Lower leg skin (tissue), 4 donors: ENCODE data around the gene FAM135A. TPM values are rescaled to one million over a fixed set of nuclear protein-coding genes. Genes with fewer than 3 reads are reported as not detected.
"Not testable (repeated sequence)": the region's sequence is repeated elsewhere in the genome, so short reads cannot be mapped to it uniquely, and the experiment has no call there.

Experiments
- DNase-seq, 2 donors: peaks; one replicate each; pipeline ENCODE4 v3.0.0-alpha.2; 2019; ENCODE audit warnings: low spot score in 2 of 2
- H3K4me3 ChIP-seq: fragments of 200-600 bp; sonication (generic); 2 replicates; pipeline ENCODE4 v1.5.1; 2017; ENCODE audit warnings: mild to moderate bottlenecking, low read depth; ENCODE audit not compliant: poor library complexity, severe bottlenecking
- POLR2A ChIP-seq, 2 donors: fragments of 450-650 bp; IDR thresholded peaks; one replicate each; pipeline ENCODE4 v1.6.1; 2016 to 2017; ENCODE audit warnings: antibody characterized with exemption in 2 of 2, mild to moderate bottlenecking in 1 of 2, moderate library complexity in 1 of 2
- WGBS, 2 donors: methylation state at CpG; one replicate each; pipeline ENCODE4 v1.1.5; 2018; 5-methylcytosine and 5-hydroxymethylcytosine counted together
- intact Hi-C: fragments of 100-400 bp; cut with DNase I; formaldehyde crosslinking; loops from one replicate; pipeline ENCODE4 v1.15.0; 2023; ENCODE audit warnings: low total_unique reads
- total RNA-seq, 4 donors: library from RNA; depleted of rRNA; stranded (reverse); fragments of >200 nt; gene quantifications; one replicate each; pipeline ENCODE4 v1.1.0, GENCODE V29; 2016
- TF ChIP-seq, protein P1 (sequence below), 3 donors: fragments of 450-650 bp; IDR thresholded peaks; one replicate each; pipeline ENCODE4 v1.5.1; 2016; ENCODE audit warnings: antibody characterized with exemption in 3 of 3, mild to moderate bottlenecking in 3 of 3, moderate library complexity in 2 of 3

FAM135A gene
- total RNA-seq, 4 donors from 2014 or later: 77.1 to 105 (median 80.5) TPM

DNA sequence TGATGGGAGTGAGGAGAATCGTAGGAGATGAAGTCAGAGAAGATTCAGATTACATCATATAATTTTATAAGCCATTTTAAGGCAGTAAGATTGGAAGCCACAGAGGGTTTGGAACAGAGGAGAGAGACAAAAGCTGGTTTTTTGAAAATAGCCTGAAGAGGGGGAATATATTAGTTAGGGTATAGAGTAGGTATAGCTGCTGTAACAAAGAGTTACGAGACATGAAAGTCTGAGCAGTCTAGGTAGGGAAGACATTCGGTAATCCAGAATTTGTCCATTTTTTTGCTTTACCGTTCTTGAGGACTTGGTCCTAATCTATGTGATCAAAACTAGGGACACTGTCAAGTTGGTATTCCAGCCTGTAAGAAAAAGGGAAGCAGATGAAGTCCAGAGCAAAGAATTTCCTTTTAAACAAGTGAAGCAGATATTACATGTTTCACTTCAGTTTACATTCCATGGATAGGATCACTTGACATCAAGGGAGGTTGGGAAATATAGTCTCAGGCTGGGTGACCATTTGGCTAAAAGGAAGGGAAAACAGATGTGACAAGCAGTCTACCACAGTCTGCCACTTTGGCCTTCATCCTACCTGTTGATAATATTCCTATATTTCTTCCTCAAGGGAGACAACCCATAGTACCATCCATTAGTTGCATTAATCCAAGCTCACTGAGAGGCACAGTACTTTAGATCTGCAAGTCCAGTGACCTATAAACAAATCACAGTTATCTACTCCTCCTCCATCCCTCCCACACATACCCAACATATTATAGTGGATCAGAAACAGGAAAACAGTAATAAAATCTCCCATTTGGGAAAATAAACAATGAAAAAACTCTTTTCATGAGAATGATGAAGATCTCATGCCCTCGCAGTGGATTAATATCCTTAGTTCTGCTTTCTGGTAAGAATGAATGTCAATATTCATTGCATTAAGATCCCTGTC is 10.2 kb downstream of the FAM135A start:
- TF ChIP-seq POLR2A (IDR thresholded peaks at IDR 0.05): no peak
- TF ChIP-seq, protein P1, sequence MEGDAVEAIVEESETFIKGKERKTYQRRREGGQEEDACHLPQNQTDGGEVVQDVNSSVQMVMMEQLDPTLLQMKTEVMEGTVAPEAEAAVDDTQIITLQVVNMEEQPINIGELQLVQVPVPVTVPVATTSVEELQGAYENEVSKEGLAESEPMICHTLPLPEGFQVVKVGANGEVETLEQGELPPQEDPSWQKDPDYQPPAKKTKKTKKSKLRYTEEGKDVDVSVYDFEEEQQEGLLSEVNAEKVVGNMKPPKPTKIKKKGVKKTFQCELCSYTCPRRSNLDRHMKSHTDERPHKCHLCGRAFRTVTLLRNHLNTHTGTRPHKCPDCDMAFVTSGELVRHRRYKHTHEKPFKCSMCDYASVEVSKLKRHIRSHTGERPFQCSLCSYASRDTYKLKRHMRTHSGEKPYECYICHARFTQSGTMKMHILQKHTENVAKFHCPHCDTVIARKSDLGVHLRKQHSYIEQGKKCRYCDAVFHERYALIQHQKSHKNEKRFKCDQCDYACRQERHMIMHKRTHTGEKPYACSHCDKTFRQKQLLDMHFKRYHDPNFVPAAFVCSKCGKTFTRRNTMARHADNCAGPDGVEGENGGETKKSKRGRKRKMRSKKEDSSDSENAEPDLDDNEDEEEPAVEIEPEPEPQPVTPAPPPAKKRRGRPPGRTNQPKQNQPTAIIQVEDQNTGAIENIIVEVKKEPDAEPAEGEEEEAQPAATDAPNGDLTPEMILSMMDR (IDR thresholded peaks at IDR 0.05): no peak
- 94% methylated on average over 5 of the region's 5 CpGs for WGBS, 2 donors
- no peak for DNase-seq
- intact Hi-C loops: no loop called here
- H3K4me3 ChIP-seq: no peak overlapping the region

DNA sequence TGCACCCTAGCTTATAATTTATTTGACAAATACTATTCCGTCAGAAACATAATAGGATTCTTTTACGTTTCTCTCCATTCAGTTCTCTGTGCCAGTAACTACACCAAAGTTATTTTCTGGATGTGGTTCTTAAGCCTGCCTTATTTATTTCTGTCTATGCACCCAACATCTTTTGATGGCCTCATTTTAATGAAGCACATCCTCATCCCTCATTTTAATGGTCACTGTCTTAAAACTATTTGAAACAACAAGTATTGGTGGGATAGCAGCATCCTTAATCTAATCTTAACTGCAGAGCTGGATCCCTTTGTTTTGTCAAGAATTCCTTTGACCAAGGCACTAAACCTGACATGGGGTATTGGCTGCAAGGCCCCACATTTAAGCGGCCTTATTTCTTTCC is 11.0 kb downstream of the FAM135A start:
- WGBS, 2 donors: 93 to 94% methylated on average over 3 of the region's 3 CpGs
- TF ChIP-seq, protein P1 (IDR thresholded peaks at IDR 0.05): no peak
- no peak for TF ChIP-seq POLR2A (IDR thresholded peaks at IDR 0.05)
- H3K4me3 ChIP-seq: no peak overlapping the region
- DNase-seq: no peak
- intact Hi-C loops: no loop called here

DNA sequence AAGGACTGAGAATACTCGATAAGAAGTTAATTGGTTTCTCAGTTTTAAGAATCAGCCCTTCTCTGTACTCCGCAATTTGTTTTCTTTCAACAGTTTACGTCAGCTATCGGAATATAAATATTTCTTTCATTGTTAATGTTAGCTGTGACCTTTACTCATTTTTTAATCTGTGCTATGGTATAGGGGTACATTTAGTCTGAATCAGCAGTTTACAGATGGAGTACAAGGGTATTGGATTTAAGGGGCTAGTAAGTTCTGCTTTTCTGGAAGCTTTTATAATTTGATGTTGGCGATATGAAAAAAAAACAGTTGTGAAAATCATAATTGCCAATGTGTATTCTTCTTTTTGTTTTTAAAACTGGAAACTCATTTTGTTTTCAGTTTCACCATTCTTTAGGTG is 23.0 kb downstream of the FAM135A start:
- H3K4me3 ChIP-seq: no peak overlapping the region
- 97 to 98% methylated on average over 5 of the region's 5 CpGs for WGBS, 2 donors
- TF ChIP-seq, protein P1 (IDR thresholded peaks at IDR 0.05): no peak
- TF ChIP-seq POLR2A (IDR thresholded peaks at IDR 0.05): no peak
- DNase-seq: no peak
- intact Hi-C loops: no loop called here

DNA sequence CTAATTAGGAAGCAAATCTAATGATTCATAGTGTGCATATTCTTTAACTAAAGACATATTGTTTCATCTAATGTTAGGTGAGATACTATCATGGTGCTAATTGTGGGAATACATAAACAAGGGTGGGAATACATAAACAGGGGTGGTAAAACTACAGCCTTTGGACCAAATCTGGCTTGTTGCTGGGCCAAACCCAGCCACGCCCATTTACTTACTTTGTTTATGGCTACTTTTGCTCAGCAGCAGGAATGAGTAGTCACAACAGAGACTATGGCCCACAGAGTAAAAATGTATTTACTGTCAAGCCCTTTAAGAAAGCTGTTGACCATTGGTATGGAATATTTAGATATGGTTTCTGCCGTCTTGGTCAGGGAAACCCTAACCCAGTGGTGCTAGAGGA is 31.7 kb downstream of the FAM135A start:
- whole genome bisulfite sequencing, 2 donors: 93 to 96% methylated on average over 2 of the region's 2 CpGs
- no peak for DNase-seq
- intact Hi-C loops: no loop called here
- no peak overlapping the region for H3K4me3 ChIP-seq
- no peak for TF ChIP-seq POLR2A (IDR thresholded peaks at IDR 0.05)
- TF ChIP-seq, protein P1 (IDR thresholded peaks at IDR 0.05): no peak

DNA sequence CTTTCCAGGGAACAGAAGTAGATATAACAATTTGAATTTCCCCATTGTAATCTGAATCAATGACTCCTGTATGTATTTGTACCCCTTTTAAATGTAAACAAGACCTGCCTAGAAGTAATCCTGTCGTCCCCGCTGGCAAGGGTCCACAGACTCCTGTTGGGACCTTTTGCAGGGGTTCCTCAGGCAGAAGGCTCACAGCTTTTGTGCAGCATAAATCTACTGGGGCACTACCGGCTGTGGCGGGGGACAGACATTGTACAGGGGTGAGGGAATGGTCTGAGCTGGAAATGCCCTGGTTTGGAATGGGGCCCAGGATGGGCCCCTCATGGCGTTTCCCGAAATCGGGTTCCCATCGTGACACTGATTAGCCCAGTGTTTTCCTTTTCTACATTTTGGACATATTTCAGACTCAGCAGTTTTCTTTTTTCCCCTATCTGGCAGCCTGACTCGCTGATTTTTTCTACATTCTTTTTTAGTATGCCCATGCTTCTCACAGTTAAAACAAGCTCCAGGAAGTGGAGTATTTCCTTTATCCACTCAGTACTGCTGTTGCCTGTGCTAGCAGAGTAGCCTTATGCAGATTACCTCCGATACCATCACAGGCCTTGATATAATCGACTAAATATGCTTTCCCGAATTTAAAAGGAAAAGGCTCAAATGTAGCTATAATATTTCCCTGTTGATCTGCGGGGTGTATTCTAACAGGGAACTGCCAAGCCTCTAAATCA is 34.2 kb downstream of the FAM135A start:
- 81 to 90% methylated on average over 13 of the region's 13 CpGs for WGBS, 2 donors
- intact Hi-C loops, H3K4me3 ChIP-seq, DNase-seq: not testable (repeated sequence)

DNA sequence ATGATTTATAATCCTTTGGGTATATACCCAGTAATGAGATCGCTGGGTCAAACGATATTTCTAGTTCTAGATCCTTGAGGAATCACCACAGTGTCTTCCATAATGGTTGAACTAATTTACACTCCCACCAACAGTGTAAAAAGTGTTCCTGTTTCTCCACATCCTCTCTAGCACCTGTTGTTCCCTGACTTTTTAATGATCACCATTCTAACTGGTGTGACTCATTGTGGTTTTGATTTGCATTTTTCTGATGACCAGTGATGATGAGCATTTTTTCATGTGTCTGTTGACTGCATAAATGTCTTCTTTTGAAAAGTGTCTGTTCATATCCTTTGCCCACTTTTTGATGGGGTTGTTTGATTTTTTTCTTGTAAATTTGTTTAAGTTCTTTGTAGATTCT is 40.6 kb downstream of the FAM135A start:
- H3K4me3 ChIP-seq, DNase-seq, intact Hi-C loops: not testable (repeated sequence)
- 96 to 100% methylated on average over 2 of the region's 2 CpGs for WGBS, 2 donors
